Endodermal cell (in vitro differentiated cells): ENCODE results near the gene BRSK2. TPM values are rescaled to one million over a fixed set of nuclear protein-coding genes. Genes with fewer than 3 reads are reported as not detected.

Experiments used
- DNase-seq: peaks from one replicate; pipeline ENCODE4 v3.0.0-alpha.2; 2017
- H3K27ac ChIP-seq: 2 replicates; pipeline ENCODE4 v1.5.1; 2013; ENCODE audit warnings: mild to moderate bottlenecking, low read depth, low read length, moderate library complexity
- H3K27me3 ChIP-seq: 2 replicates; pipeline ENCODE4 v1.6.1; 2013; ENCODE audit warnings: mild to moderate bottlenecking, low read length, moderate library complexity; ENCODE audit not compliant: insufficient read depth, control insufficient read depth, poor library complexity, severe bottlenecking
- H3K36me3 ChIP-seq: 2 replicates; pipeline ENCODE4 v1.7.0; 2013; ENCODE audit warnings: mild to moderate bottlenecking, low read length, moderate library complexity; ENCODE audit not compliant: control insufficient read depth, insufficient read depth
- H3K4me1 ChIP-seq: one replicate; pipeline ENCODE4 v1.7.0; 2013; ENCODE audit warnings: low read length; ENCODE audit not compliant: control insufficient read depth, insufficient read depth
- H3K4me3 ChIP-seq: 2 replicates; pipeline ENCODE4 v1.5.1; 2013; ENCODE audit warnings: mild to moderate bottlenecking, low read length, moderate library complexity
- H3K9ac ChIP-seq: 2 replicates; pipeline ENCODE4 v1.6.1; 2013; ENCODE audit warnings: mild to moderate bottlenecking, low read length, moderate library complexity; ENCODE audit not compliant: poor library complexity, severe bottlenecking; ENCODE audit errors: extremely low read depth
- H3K9me3 ChIP-seq: 2 replicates; pipeline ENCODE4 v1.6.1; 2013; ENCODE audit warnings: mild to moderate bottlenecking, low read length, moderate library complexity; ENCODE audit not compliant: control insufficient read depth
- H3K27ac Mint-ChIP-seq: 2 replicates; pipeline ENCODE4 v1.8.0; 2020; ENCODE audit warnings: mixed read lengths
- H3K27me3 Mint-ChIP-seq: 2 replicates; pipeline ENCODE4 v1.8.0; 2021; ENCODE audit warnings: mild to moderate bottlenecking, mixed read lengths; ENCODE audit not compliant: insufficient read depth
- H3K36me3 Mint-ChIP-seq: 2 replicates; pipeline ENCODE4 v1.8.0; 2020; ENCODE audit warnings: low read depth, mixed read lengths
- H3K4me1 Mint-ChIP-seq: 2 replicates; pipeline ENCODE4 v1.8.0; 2020; ENCODE audit warnings: mixed read lengths
- H3K4me3 Mint-ChIP-seq: 2 replicates; pipeline ENCODE4 v1.8.0; 2020; ENCODE audit warnings: mild to moderate bottlenecking, moderate library complexity, mixed read lengths
- H3K9me3 Mint-ChIP-seq: 2 replicates; pipeline ENCODE4 v1.8.0; 2020; ENCODE audit warnings: mild to moderate bottlenecking, mixed read lengths
- CTCF ChIP-seq: fragments of 200-600 bp; sonication (generic); conservative IDR thresholded peaks from 2 replicates; pipeline ENCODE4 v1.5.0; 2021; ENCODE audit warnings: antibody characterized with exemption, mild to moderate bottlenecking
- WGBS, 2 experiments: methylation state at CpG; one replicate each; pipeline versions ENCODE4 v1.1.5 to v1.1.7; 2013; ENCODE audit warnings: missing lambda C conversion rate in 2 of 2, mixed read lengths in 1 of 2; ENCODE audit not compliant: insufficient coverage in 1 of 2, insufficient read length in 1 of 2; 5-methylcytosine and 5-hydroxymethylcytosine counted together
- total RNA-seq, 2 donors: library from RNA; stranded (reverse); fragmentation: NEBNext Ultra II Directional in 1 of 2; extraction: Animal tissue kit (Norgen Biotek cat#: 25700) in 1 of 2; gene quantifications; 2 replicates in 1 of 2; 3 replicates in 1 of 2; pipeline ENCODE4 v1.2.1, GENCODE V29; 2021

Gene BRSK2
- total RNA-seq, 2 donors from 2014 or later, result 9.4 to 10.3 TPM

- no peak for DNase-seq
- Histone ChIP-seq H3K27ac (peak overlapping the region; percentile 99), H3K9me3 (no peaks in the 10 kb centered on the region), H3K4me1 (no peaks in the 10 kb centered on the region), H3K9ac (no peak overlapping the region), H3K4me3 (no peak overlapping the region), H3K36me3 (no peaks in the 10 kb centered on the region), H3K27me3 (no peaks in the 10 kb centered on the region)
- Mint-ChIP-seq H3K4me3 (no peak overlapping the region), H3K36me3 (no peaks in the 10 kb centered on the region), H3K27ac (no peak overlapping the region), H3K9me3 (peaks cover 2% of the 10 kb centered on the region), H3K27me3 (no peaks in the 10 kb centered on the region), H3K4me1 (peaks cover 4% of the 10 kb centered on the region)
- TF ChIP-seq CTCF, result no peak
- WGBS, 2 experiments, result 91 to 93% methylated on average over 12 to 22 of the region's 22 CpGs
Observed at GRCh38 chr11:1350086-1350725, 39.5 kb upstream of the BRSK2 start.

- Histone ChIP-seq H3K36me3 (no peaks in the 10 kb centered on the region), H3K27ac (no peak overlapping the region), H3K9ac (peak overlapping the region; percentile 50), H3K4me1 (no peaks in the 10 kb centered on the region), H3K27me3 (no peaks in the 10 kb centered on the region), H3K9me3 (no peaks in the 10 kb centered on the region), H3K4me3 (no peak overlapping the region)
- Mint-ChIP-seq H3K9me3 (peaks cover 2% of the 10 kb centered on the region), H3K27ac (peak overlapping the region; percentile 98), H3K4me3 (no peak overlapping the region), H3K4me1 (peaks cover 9% of the 10 kb centered on the region), H3K36me3 (no peaks in the 10 kb centered on the region), H3K27me3 (peaks cover 3% of the 10 kb centered on the region)
- DNase-seq, result peak; percentile 85
- 70 to 87% methylated on average over 11 to 12 of the region's 12 CpGs for WGBS, 2 experiments
- no peak for TF ChIP-seq CTCF
Observed at GRCh38 chr11:1351278-1351937, 38.3 kb upstream of the BRSK2 start.

GRCh38 chr11:1352696-1353382 is 36.9 kb upstream of the BRSK2 start:
- Histone ChIP-seq H3K4me1 (no peaks in the 10 kb centered on the region), H3K4me3 (no peak overlapping the region), H3K27ac (no peak overlapping the region), H3K27me3 (no peaks in the 10 kb centered on the region), H3K9me3 (no peaks in the 10 kb centered on the region), H3K9ac (no peak overlapping the region), H3K36me3 (no peaks in the 10 kb centered on the region)
- H3K9me3 Mint-ChIP-seq, result peaks cover 2% of the 10 kb centered on the region
- peak overlapping the region; percentile 6 for H3K27ac Mint-ChIP-seq
- H3K4me3 Mint-ChIP-seq, result no peak overlapping the region
- peaks cover 7% of the 10 kb centered on the region for H3K27me3 Mint-ChIP-seq
- DNase-seq, result peak; percentile 80
- peaks cover 11% of the 10 kb centered on the region for H3K4me1 Mint-ChIP-seq
- H3K36me3 Mint-ChIP-seq, result no peaks in the 10 kb centered on the region
- 80 to 86% methylated on average over 1 to 6 of the region's 8 CpGs for WGBS, 2 experiments
- no peak for TF ChIP-seq CTCF
